GM23338 (cell line): ENCODE data around the gene SH3GL2. TPM values are rescaled to one million over a fixed set of nuclear protein-coding genes. Genes with fewer than 3 reads are reported as not detected.

Source experiments
- ATAC-seq: fragments of 200-7000 bp; cut with Tn5 transposase; 3 replicates; pipeline ENCODE4 v1.9.1; 2020
- DNase-seq: peaks from one replicate; pipeline ENCODE4 v3.0.0-alpha.2; 2015; ENCODE audit warnings: low spot score
- H2AFZ ChIP-seq: fragments of 200-600 bp; sonication (generic); 2 replicates; pipeline ENCODE4 v1.8.0; 2016; ENCODE audit warnings: antibody characterized with exemption, mild to moderate bottlenecking, moderate library complexity
- H3F3A ChIP-seq: fragments of 200-600 bp; sonication (generic); replicated peaks from 2 replicates; pipeline ENCODE4 v1.8.0; 2017; ENCODE audit warnings: antibody characterized with exemption, mixed run types, low read depth
- H3K27ac ChIP-seq: fragments of 200-600 bp; sonication (generic); 2 replicates; pipeline ENCODE4 v1.6.1; 2016; ENCODE audit warnings: low read depth
- H3K27me3 ChIP-seq: fragments of 200-600 bp; sonication (generic); 2 replicates; pipeline ENCODE4 v1.8.0; 2016; ENCODE audit warnings: mild to moderate bottlenecking, mixed run types, moderate library complexity; ENCODE audit not compliant: insufficient read depth
- H3K36me3 ChIP-seq: fragments of 200-600 bp; sonication (generic); 2 replicates; pipeline ENCODE4 v1.8.0; 2016; ENCODE audit warnings: mild to moderate bottlenecking; ENCODE audit not compliant: insufficient read depth
- H3K4me1 ChIP-seq: fragments of 200-600 bp; sonication (generic); 2 replicates; pipeline ENCODE4 v1.8.0; 2016; ENCODE audit warnings: mild to moderate bottlenecking, moderate library complexity; ENCODE audit not compliant: insufficient read depth
- H3K4me2 ChIP-seq: fragments of 200-600 bp; sonication (generic); 2 replicates; pipeline ENCODE4 v1.7.1; 2017; ENCODE audit warnings: mixed run types
- H3K4me3 ChIP-seq: fragments of 200-600 bp; sonication (generic); 2 replicates; pipeline ENCODE4 v1.6.1; 2016; ENCODE audit warnings: mixed run types
- H3K79me2 ChIP-seq: fragments of 200-600 bp; sonication (generic); replicated peaks from 2 replicates; pipeline ENCODE4 v1.8.0; 2017; ENCODE audit warnings: mild to moderate bottlenecking; ENCODE audit not compliant: insufficient read depth
- H3K9me2 ChIP-seq: fragments of 200-600 bp; sonication (generic); 2 replicates; pipeline ENCODE4 v1.8.0; 2017; ENCODE audit not compliant: insufficient read depth
- H4K20me1 ChIP-seq: fragments of 200-600 bp; sonication (generic); replicated peaks from 2 replicates; pipeline ENCODE4 v1.8.0; 2017; ENCODE audit warnings: mild to moderate bottlenecking; ENCODE audit not compliant: insufficient read depth
- H3K27ac Mint-ChIP-seq: 2 replicates; pipeline ENCODE4 v1.8.0; 2020; ENCODE audit warnings: inconsistent platforms, mild to moderate bottlenecking, moderate library complexity, mixed read lengths
- H3K27me3 Mint-ChIP-seq: 3 replicates; pipeline ENCODE4 v1.8.0; 2022; ENCODE audit warnings: low read depth, mild to moderate bottlenecking, moderate library complexity, mixed read lengths, inconsistent platforms; ENCODE audit not compliant: insufficient read depth, poor library complexity
- H3K36me3 Mint-ChIP-seq: 3 replicates; pipeline ENCODE4 v1.8.0; 2021; ENCODE audit warnings: low read depth, mild to moderate bottlenecking, inconsistent platforms, moderate library complexity, mixed read lengths
- H3K4me1 Mint-ChIP-seq: 3 replicates; pipeline ENCODE4 v1.8.0; 2020; ENCODE audit warnings: mild to moderate bottlenecking, inconsistent platforms, mixed read lengths
- H3K4me3 Mint-ChIP-seq: 3 replicates; pipeline ENCODE4 v1.8.0; 2021; ENCODE audit warnings: moderate library complexity, mild to moderate bottlenecking, inconsistent platforms, mixed read lengths
- H3K9me3 Mint-ChIP-seq: 3 replicates; pipeline ENCODE4 v1.8.0; 2020; ENCODE audit warnings: moderate library complexity, mild to moderate bottlenecking, inconsistent platforms, mixed read lengths
- CREB1 ChIP-seq: fragments of 250-450 bp; sonication (Bioruptor Pico); IDR thresholded peaks from 2 replicates; pipeline ENCODE4 v1.5.0; 2020; ENCODE audit warnings: low read depth, mild to moderate bottlenecking, moderate library complexity
- EZH2 ChIP-seq: fragments of 200-600 bp; sonication (generic); IDR thresholded peaks from one replicate; pipeline ENCODE4 v1.8.0; 2017; ENCODE audit warnings: antibody characterized with exemption, mild to moderate bottlenecking, low read depth; ENCODE audit not compliant: unreplicated experiment
- EZH2phosphoT487 ChIP-seq: fragments of 200-600 bp; sonication (generic); IDR thresholded peaks from one replicate; pipeline ENCODE4 v1.8.1; 2018; ENCODE audit warnings: antibody characterized with exemption; ENCODE audit not compliant: unreplicated experiment
- JUNB ChIP-seq: IDR thresholded peaks from one replicate; pipeline ENCODE4 v1.6.1; 2016; ENCODE audit warnings: antibody characterized with exemption; ENCODE audit not compliant: unreplicated experiment
- NANOG ChIP-seq: IDR thresholded peaks from 2 replicates; pipeline ENCODE4 v1.6.1; 2016; ENCODE audit warnings: antibody characterized with exemption, borderline replicate concordance
- POLR2AphosphoS5 ChIP-seq: IDR thresholded peaks from 2 replicates; pipeline ENCODE4 v1.6.1; 2016; ENCODE audit warnings: antibody characterized with exemption, low read depth
- STAT1 ChIP-seq: IDR thresholded peaks from one replicate; pipeline ENCODE4 v1.6.1; 2016; ENCODE audit warnings: antibody characterized with exemption; ENCODE audit not compliant: unreplicated experiment
- ZNF114 ChIP-seq: fragments of 250-450 bp; sonication (Bioruptor Pico); IDR thresholded peaks from 2 replicates; pipeline ENCODE4 v1.5.0; 2020; ENCODE audit warnings: mild to moderate bottlenecking, moderate library complexity
- ZNF331 ChIP-seq: fragments of 250-450 bp; sonication (Bioruptor Pico); IDR thresholded peaks from 2 replicates; pipeline ENCODE4 v1.5.0; 2020; ENCODE audit warnings: low read depth, mild to moderate bottlenecking, moderate library complexity
- ZNF462 ChIP-seq: fragments of 250-450 bp; sonication (Bioruptor Pico); IDR thresholded peaks from 2 replicates; pipeline ENCODE4 v1.5.0; 2020; ENCODE audit warnings: mild to moderate bottlenecking, moderate library complexity
- polyA plus RNA-seq: library from polyadenylated mRNA; unstranded; fragments of >200 nt; fragmentation: Nextera tagmentation; extraction: Ambion mirVana; gene quantifications from 2 replicates; pipeline ENCODE4 v1.2.1, GENCODE V29; 2016
- total RNA-seq: library from RNA; depleted of rRNA; stranded (reverse); fragments of >200 nt; shearing (Covaris generic); gene quantifications from 2 replicates; pipeline ENCODE4 v1.2.3, GENCODE V29; 2014
- TF ChIP-seq, protein P1 (sequence below): IDR thresholded peaks from one replicate; pipeline ENCODE4 v1.6.1; 2018; ENCODE audit warnings: antibody characterized with exemption; ENCODE audit not compliant: unreplicated experiment
- TF ChIP-seq, protein P2 (sequence below), 2 experiments: fragments of 200-600 bp in 1 of 2; sonication (generic) in 1 of 2; conservative IDR thresholded peaks; 2 replicates each; pipeline versions ENCODE4 v1.5.1 to v1.6.1; 2016 to 2017; ENCODE audit warnings: antibody characterized with exemption in 2 of 2, low read depth in 2 of 2, mild to moderate bottlenecking in 2 of 2, moderate library complexity in 1 of 2
- TF ChIP-seq, protein P3 (sequence below): IDR thresholded peaks from 2 replicates; pipeline ENCODE4 v1.6.1; 2016; ENCODE audit warnings: antibody characterized with exemption

SH3GL2 gene
- total and polyA plus RNA-seq, 2 experiments from 2014 or later, result 5.9 to 8.6 TPM

GRCh38 chr9:17658237-17658636, 79.4 kb downstream of the SH3GL2 start:
- peaks cover 28% of the 10 kb centered on the region for H3K4me1 ChIP-seq
- H3K4me3 ChIP-seq, result no peak overlapping the region
- Mint-ChIP-seq H3K4me1 (peaks cover 17% of the 10 kb centered on the region; the same call in 2 of the 3 replicates), H3K27ac (no peak overlapping the region), H3K4me3 (no peak overlapping the region), H3K9me3 (no peaks in the 10 kb centered on the region), H3K36me3 (no peaks in the 10 kb centered on the region), H3K27me3 (no peaks in the 10 kb centered on the region)
- H3K27ac ChIP-seq, result no peak overlapping the region
- no peaks in the 10 kb centered on the region for H3K36me3 ChIP-seq
- DNase-seq, result no peak
- ATAC-seq, result no peak
- no peaks in the 10 kb centered on the region for H3F3A ChIP-seq
- TF ChIP-seq EZH2phosphoT487 (no peak), NANOG (no peak), POLR2AphosphoS5 (no peak), ZNF114 (CRISPR knock-in tag) (no peak), JUNB (no peak), CREB1 (CRISPR knock-in tag) (no peak), STAT1 (no peak), ZNF462 (CRISPR knock-in tag) (no peak), ZNF331 (CRISPR knock-in tag) (no peak), EZH2 (no peak)
- TF ChIP-seq, protein P1, sequence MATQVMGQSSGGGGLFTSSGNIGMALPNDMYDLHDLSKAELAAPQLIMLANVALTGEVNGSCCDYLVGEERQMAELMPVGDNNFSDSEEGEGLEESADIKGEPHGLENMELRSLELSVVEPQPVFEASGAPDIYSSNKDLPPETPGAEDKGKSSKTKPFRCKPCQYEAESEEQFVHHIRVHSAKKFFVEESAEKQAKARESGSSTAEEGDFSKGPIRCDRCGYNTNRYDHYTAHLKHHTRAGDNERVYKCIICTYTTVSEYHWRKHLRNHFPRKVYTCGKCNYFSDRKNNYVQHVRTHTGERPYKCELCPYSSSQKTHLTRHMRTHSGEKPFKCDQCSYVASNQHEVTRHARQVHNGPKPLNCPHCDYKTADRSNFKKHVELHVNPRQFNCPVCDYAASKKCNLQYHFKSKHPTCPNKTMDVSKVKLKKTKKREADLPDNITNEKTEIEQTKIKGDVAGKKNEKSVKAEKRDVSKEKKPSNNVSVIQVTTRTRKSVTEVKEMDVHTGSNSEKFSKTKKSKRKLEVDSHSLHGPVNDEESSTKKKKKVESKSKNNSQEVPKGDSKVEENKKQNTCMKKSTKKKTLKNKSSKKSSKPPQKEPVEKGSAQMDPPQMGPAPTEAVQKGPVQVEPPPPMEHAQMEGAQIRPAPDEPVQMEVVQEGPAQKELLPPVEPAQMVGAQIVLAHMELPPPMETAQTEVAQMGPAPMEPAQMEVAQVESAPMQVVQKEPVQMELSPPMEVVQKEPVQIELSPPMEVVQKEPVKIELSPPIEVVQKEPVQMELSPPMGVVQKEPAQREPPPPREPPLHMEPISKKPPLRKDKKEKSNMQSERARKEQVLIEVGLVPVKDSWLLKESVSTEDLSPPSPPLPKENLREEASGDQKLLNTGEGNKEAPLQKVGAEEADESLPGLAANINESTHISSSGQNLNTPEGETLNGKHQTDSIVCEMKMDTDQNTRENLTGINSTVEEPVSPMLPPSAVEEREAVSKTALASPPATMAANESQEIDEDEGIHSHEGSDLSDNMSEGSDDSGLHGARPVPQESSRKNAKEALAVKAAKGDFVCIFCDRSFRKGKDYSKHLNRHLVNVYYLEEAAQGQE, result no peak
- TF ChIP-seq, protein P2, sequence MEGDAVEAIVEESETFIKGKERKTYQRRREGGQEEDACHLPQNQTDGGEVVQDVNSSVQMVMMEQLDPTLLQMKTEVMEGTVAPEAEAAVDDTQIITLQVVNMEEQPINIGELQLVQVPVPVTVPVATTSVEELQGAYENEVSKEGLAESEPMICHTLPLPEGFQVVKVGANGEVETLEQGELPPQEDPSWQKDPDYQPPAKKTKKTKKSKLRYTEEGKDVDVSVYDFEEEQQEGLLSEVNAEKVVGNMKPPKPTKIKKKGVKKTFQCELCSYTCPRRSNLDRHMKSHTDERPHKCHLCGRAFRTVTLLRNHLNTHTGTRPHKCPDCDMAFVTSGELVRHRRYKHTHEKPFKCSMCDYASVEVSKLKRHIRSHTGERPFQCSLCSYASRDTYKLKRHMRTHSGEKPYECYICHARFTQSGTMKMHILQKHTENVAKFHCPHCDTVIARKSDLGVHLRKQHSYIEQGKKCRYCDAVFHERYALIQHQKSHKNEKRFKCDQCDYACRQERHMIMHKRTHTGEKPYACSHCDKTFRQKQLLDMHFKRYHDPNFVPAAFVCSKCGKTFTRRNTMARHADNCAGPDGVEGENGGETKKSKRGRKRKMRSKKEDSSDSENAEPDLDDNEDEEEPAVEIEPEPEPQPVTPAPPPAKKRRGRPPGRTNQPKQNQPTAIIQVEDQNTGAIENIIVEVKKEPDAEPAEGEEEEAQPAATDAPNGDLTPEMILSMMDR (conservative IDR thresholded peaks at IDR 0.05; ENCODE audit: low read depth in 2 of 2), result no peak
- TF ChIP-seq, protein P3, sequence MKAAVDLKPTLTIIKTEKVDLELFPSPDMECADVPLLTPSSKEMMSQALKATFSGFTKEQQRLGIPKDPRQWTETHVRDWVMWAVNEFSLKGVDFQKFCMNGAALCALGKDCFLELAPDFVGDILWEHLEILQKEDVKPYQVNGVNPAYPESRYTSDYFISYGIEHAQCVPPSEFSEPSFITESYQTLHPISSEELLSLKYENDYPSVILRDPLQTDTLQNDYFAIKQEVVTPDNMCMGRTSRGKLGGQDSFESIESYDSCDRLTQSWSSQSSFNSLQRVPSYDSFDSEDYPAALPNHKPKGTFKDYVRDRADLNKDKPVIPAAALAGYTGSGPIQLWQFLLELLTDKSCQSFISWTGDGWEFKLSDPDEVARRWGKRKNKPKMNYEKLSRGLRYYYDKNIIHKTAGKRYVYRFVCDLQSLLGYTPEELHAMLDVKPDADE, result no peak
- H2AFZ ChIP-seq, result no peak overlapping the region
- no peaks in the 10 kb centered on the region for H3K9me2 ChIP-seq
- H3K27me3 ChIP-seq, result no peaks in the 10 kb centered on the region
- H4K20me1 ChIP-seq, result no peaks in the 10 kb centered on the region
- H3K79me2 ChIP-seq, result no peaks in the 10 kb centered on the region
- no peak overlapping the region for H3K4me2 ChIP-seq
